ENCODE data around the gene FILIP1. TPM values are rescaled to one million over a fixed set of nuclear protein-coding genes. Genes with fewer than 3 reads are reported as not detected.

Gene FILIP1
- total RNA-seq, 2 donors from 2014 or later: not detected

DNA sequence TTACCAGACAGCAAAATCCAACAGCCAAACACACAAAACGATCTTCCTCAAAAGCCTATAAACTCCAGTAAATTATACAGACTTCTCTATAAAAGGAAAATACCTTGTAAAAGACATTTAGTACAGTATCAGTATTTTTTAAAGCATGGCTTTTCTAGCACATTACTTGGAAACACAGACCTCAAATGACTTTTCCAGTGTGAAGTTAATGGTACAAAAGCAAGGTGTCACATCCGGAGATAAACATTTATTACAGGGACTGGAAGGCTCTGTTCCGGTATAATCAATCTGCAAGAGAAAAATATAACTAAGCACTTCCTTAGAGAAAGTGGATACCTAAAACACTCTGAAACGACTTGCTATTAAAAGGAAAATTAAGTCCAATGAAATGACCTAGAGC is 226.1 kb downstream of the FILIP1 start:
- H3K4me3 Mint-ChIP-seq: peak overlapping the region; percentile 66
- H3K4me1 Mint-ChIP-seq (ENCODE audit: low read depth in 2 of 2): peaks cover 30 to 46% of the 10 kb centered on the region in 2 donors
- no peak for ATAC-seq
- no peaks in the 10 kb centered on the region for H3K9me3 Mint-ChIP-seq
- H3K36me3 Mint-ChIP-seq: peaks cover 10% of the 10 kb centered on the region
- H3K27ac Mint-ChIP-seq: peak overlapping the region in 1 of 2 donors; percentile 67
- no peaks in the 10 kb centered on the region for H3K27me3 Mint-ChIP-seq
- no peak for DNase-seq (ENCODE audit: low spot score)

DNA sequence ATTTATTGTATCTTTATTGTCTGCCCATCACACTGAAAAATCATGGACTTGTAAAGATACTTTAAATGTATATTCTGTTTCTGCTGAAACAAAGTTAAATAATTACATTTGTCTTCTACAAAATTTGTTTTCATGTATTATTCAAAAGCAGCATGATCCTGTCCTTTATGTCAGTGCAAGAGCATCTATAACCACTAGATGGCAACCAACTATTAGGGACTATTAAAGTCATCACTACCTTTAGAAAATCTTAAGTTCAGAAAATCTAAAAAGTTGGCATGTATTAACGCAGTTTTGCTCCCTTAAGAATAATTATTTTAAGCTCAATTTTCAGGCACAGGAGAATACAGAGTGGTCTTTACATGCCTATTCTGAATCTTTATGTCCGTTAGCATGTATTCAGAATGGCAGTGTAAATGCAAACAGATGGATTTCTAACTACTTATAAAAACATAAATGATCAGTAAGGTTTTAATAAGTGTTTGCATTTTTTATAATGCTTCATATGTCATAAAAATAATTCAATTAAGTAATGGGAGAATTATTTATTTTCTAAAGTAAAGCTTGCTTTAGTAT is 226.8 kb downstream of the FILIP1 start:
- DNase-seq (ENCODE audit: low spot score) (no peak), ATAC-seq (no peak)
- no peak overlapping the region for H3K27ac Mint-ChIP-seq
- H3K27me3 Mint-ChIP-seq: no peaks in the 10 kb centered on the region
- H3K4me3 Mint-ChIP-seq: no peak overlapping the region
- peaks cover 7% of the 10 kb centered on the region for H3K36me3 Mint-ChIP-seq
- H3K9me3 Mint-ChIP-seq: no peaks in the 10 kb centered on the region
- peaks cover 29 to 39% of the 10 kb centered on the region in 2 donors for H3K4me1 Mint-ChIP-seq (ENCODE audit: low read depth in 2 of 2)

DNA sequence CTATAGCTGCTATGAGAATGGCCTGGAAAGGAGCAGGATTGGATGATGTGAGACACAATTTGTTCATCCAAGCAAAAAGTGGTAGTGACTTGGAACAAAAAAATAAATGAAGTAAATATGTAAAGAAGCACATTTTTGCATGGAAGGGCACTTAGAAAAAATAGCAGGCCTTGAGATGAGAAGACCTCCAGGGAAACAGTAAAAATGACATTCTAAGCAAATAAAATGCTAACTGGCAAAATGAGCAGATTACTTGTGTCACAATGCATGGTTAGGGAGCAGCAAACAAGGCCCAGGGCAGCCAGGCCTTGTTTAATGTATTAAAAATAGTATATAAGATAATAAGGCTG is 230.2 kb downstream of the FILIP1 start:
- Mint-ChIP-seq H3K4me3 (no peak overlapping the region), H3K27ac (no peak overlapping the region), H3K27me3 (no peaks in the 10 kb centered on the region), H3K36me3 (peaks cover 7% of the 10 kb centered on the region), H3K9me3 (no peaks in the 10 kb centered on the region), H3K4me1 (ENCODE audit: low read depth in 2 of 2) (peaks cover 11 to 15% of the 10 kb centered on the region in 2 donors)
- ATAC-seq: no peak
- DNase-seq (ENCODE audit: low spot score): no peak

DNA sequence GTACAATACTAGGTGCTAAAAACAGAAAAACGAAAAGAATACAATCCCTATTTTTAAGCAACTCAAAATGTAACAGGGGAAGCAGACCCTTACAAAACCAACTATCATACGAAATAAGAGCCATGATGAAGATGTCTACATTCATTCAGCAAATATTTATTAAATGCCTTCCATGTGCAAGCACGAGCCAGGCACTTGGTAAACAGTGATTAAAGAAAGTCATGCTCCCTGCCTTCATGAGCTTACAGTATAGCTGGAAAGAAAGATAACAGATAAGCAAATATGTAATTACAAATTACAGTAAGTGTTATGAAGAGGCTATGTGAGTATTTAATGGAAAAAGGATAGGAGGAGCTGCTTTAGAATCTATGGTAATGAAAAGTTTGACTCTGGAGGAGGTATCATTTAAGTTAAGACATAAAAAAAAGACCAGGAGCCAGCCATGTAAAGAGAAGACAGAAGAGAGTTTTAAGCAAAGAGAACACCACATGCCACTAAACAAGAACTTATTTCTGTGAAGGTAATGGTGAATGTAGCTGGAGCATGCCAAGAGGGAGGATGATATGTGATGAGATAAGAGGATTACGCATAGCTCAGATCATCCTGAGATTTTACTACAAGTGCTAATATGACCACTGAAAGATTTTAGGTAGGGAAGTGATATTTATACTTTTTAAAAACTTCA is 230.7 kb downstream of the FILIP1 start:
- peaks cover 7% of the 10 kb centered on the region for H3K36me3 Mint-ChIP-seq
- ATAC-seq (no peak), DNase-seq (ENCODE audit: low spot score) (no peak)
- no peak overlapping the region for H3K27ac Mint-ChIP-seq
- H3K4me3 Mint-ChIP-seq: no peak overlapping the region
- no peaks in the 10 kb centered on the region for H3K27me3 Mint-ChIP-seq
- H3K4me1 Mint-ChIP-seq (ENCODE audit: low read depth in 2 of 2): peaks cover 7 to 10% of the 10 kb centered on the region in 2 donors
- no peaks in the 10 kb centered on the region for H3K9me3 Mint-ChIP-seq

DNA sequence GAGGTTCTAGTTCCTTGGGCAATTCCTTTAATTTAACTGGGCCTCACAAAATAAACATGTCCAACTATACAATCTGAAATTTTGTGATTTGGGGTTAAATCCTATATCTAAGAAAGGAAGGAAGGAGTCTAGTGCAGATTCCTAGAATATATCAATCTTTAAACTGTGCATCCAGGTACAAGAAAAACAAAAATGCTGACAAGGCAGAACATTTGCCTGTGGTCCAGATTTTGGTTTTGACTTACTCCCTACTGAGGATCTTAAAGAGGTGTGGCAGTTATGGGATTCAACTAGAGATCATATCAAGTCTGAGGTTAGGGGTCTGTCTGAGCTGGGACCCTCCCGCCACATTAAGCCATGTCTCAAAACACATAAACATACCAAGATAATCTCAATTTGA is 232.3 kb downstream of the FILIP1 start:
- Mint-ChIP-seq H3K4me3 (no peak overlapping the region), H3K27ac (no peak overlapping the region), H3K9me3 (no peaks in the 10 kb centered on the region), H3K36me3 (peaks cover 7% of the 10 kb centered on the region), H3K27me3 (no peaks in the 10 kb centered on the region), H3K4me1 (ENCODE audit: low read depth in 2 of 2) (peaks cover 0 to 4% of the 10 kb centered on the region in 2 donors)
- DNase-seq (ENCODE audit: low spot score): no peak
- ATAC-seq: no peak

DNA sequence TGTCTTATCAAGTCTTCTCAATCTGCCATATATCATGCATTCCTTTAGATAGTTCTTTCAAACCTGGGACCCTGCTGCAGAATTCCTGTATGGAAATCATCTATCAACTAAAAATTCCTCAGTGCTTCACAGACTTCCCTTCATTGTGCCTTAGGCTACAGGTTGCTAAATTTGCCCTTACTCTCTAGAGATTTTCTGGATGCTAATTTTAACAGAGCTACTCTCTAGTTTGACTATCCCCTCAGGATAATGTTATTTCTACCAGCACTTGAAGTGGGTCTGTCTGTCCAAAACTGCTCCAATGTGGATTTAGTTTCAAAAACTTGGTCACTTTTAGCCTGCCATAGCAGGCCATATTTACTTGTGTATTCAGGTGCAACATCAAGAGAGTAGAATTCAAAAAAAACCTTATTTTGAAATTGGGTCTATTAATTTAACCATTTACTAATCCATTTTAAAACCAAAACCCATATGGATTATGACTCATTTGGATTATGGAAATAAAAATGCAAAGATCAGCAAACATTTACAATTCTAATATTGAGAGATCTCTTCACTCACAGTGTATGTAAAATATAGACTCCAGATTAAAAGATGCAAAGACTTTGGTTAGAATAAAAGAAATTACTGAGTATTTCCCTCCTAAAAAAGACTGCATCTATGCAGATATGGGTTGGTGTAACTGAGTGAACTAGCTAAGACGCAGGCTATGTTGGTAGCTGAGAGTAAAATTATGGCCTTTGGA is 236.1 kb downstream of the FILIP1 start:
- no peak for ATAC-seq
- Mint-ChIP-seq H3K27ac (no peak overlapping the region), H3K36me3 (peaks cover 4% of the 10 kb centered on the region), H3K9me3 (no peaks in the 10 kb centered on the region), H3K4me3 (no peak overlapping the region), H3K27me3 (no peaks in the 10 kb centered on the region), H3K4me1 (ENCODE audit: low read depth in 2 of 2) (no peaks in the 10 kb centered on the region)
- no peak for DNase-seq (ENCODE audit: low spot score)

DNA sequence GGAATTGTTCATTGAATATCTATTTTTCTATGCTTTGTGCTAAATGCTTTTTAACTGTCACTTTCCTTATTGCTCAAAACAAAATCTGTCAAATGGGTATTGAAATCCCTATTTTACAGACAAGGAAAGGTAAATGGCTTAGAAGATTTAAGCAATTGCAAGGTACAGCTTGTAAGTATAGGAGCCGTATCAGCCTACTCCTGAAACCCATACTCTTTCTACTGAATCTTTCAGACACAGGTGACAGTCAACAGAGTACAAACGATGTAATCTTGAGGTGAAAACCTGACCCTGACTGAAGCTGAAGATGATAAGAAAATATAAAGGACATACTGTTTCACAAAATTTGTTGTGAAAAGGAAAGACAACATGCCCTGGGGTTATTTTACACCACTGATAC is 243.0 kb downstream of the FILIP1 start:
- DNase-seq (ENCODE audit: low spot score) (no peak), ATAC-seq (no peak)
- Mint-ChIP-seq H3K4me1 (ENCODE audit: low read depth in 2 of 2) (peaks cover 0 to 5% of the 10 kb centered on the region in 2 donors), H3K27ac (no peak overlapping the region), H3K4me3 (no peak overlapping the region), H3K9me3 (no peaks in the 10 kb centered on the region), H3K27me3 (peaks cover 12 to 13% of the 10 kb centered on the region in 2 donors), H3K36me3 (peaks cover 7% of the 10 kb centered on the region)

DNA sequence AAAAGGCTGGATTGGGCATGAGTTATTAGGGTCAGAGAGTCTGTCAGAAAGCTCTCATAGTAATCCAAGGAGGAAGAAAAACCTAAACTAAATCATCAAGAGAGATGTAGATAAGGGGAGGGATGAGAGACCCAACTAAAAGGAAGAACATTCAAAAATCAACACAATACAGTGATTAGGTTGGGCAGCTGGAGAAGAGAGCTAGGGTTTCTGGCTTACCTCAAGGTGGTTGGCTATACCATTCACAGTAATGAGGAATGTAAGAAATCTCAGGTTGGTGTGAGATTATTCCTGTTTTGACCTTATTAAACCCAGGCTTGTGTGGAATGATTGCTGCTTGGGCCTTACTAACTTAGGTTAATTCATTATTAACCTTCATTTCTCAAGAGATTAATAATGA is 243.8 kb downstream of the FILIP1 start:
- Mint-ChIP-seq H3K27me3 (peaks cover 14 to 16% of the 10 kb centered on the region in 2 donors), H3K4me3 (no peak overlapping the region), H3K4me1 (ENCODE audit: low read depth in 2 of 2) (peaks cover under 1 to 7% of the 10 kb centered on the region in 2 donors), H3K27ac (no peak overlapping the region), H3K36me3 (peaks cover 5% of the 10 kb centered on the region), H3K9me3 (no peaks in the 10 kb centered on the region)
- ATAC-seq: no peak
- DNase-seq (ENCODE audit: low spot score): no peak

DNA sequence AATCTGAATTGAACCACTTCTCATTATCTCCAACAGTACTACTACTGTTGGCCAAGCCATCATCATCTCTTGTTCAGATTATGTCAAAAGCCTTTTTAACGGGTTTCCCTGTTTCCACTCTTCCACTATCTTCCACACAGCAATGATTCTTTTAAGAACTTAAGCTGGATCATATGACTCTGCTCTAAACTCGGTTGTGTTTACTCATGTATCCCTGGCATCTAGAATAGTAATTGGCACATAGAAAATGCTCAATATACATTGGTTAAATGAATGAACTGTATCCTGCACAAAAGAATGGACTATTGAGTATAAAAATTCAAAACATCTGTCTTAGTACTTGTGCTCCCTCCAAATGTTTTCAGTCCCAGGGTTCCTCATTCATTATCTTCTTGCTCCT is 247.2 kb downstream of the FILIP1 start:
- H3K27ac Mint-ChIP-seq: peak overlapping the region in 1 of 2 donors; percentile 23
- H3K36me3 Mint-ChIP-seq: peaks cover 11% of the 10 kb centered on the region
- no peaks in the 10 kb centered on the region for H3K9me3 Mint-ChIP-seq
- no peak overlapping the region for H3K4me3 Mint-ChIP-seq
- H3K4me1 Mint-ChIP-seq (ENCODE audit: low read depth in 2 of 2): peaks cover 14 to 22% of the 10 kb centered on the region in 2 donors
- H3K27me3 Mint-ChIP-seq: peaks cover 14 to 16% of the 10 kb centered on the region in 2 donors
- no peak for DNase-seq (ENCODE audit: low spot score)
- ATAC-seq: no peak

DNA sequence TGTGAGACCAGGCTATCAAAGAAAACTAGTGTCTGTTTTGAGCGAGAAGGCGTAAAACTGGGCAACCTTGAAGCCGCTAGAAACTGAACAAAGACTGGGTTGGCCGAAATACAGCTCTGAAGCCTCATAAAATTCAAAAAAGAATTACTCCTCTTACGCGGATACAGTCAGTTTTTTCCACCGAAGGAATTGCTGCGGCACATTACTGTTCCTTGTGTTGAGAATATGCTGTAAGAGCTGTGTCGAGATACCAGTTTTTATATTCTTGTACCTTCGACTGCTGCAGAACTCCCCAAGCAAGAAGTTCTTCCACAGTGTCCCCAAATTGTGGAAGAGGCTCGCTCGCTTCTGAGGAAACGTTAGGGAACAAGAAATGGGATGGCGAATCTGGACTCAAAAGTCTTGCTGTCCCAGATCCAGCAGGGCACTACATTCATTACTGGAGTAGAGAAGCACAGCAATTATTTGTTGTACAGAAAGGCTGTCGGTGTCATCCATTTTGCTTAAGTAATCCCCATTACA is 249.5 kb downstream of the FILIP1 start:
- H3K9me3 Mint-ChIP-seq: no peaks in the 10 kb centered on the region
- no peak for ATAC-seq
- H3K36me3 Mint-ChIP-seq: peaks cover 17% of the 10 kb centered on the region
- DNase-seq (ENCODE audit: low spot score): no peak
- peak overlapping the region; percentile 94 to 98 for H3K27ac Mint-ChIP-seq
- H3K4me1 Mint-ChIP-seq (ENCODE audit: low read depth in 2 of 2): peaks cover 22% of the 10 kb centered on the region in 2 donors
- peak overlapping the region; percentile 95 for H3K4me3 Mint-ChIP-seq
- H3K27me3 Mint-ChIP-seq: peaks cover 14 to 16% of the 10 kb centered on the region in 2 donors

DNA sequence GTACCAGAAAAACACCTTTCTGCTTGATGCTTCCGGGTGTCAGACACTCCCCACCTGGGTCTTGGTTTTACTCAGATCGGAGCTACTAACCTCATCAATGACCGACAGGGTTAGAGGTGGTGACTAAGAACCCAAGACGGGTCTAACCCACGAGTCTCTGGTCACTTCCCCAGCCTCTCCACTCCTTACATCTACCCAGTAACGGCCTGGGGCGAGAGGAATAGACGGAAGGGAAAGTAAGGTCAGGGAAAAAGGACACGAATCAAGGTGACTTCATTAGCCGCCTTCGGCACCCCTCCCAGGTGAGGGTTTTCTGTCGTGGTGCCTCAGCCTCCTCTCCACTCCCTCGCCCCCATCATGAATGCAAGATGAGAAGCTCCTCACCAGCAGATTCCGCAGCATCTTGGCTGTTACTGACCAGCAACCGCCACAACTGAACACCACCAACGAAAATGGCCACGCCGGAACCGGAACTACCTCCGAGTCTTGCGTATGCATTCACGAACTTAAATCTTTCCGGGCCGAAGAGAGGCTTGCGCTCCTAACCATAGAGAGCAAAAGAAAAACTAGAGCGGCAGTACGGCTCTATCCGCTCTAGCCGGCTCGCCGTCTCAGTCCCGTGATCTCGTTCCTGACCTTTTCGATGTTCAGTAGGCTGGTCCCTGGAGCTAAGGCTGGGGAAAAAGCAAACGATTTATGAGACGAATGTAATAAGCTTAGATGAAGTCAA is 250.1 kb downstream of the FILIP1 start, which contains the start of gene COX7A2:
Gene COX7A2 (minus strand): TSS at position 469 of the 730 bp plus-strand sequence. CDS start 67 bp downstream, at position 402.
- Mint-ChIP-seq H3K27ac (peak within 1 kb of the TSS; percentile 94 to 98), H3K36me3 (peaks cover 17% of the 10 kb centered on the region), H3K4me1 (ENCODE audit: low read depth in 2 of 2) (peaks cover 22% of the 10 kb centered on the region in 2 donors), H3K27me3 (peaks cover 14 to 16% of the 10 kb centered on the region in 2 donors), H3K4me3 (peak within 1 kb of the TSS; percentile 95), H3K9me3 (no peaks in the 10 kb centered on the region)
- peak; percentile 99 for ATAC-seq
- peak; percentile 90 for DNase-seq (ENCODE audit: low spot score)

Measured in natural killer cell treated with Interleukin-12 subunit alpha and Interleukin-12 subunit beta and Interleukin-15 and Interleukin-18, amount 100 ng/mL, for 72 hours (primary cell).